GM06990 (cell line): ENCODE measurements around the gene PRTFDC1.

Experiments used
- DNase-seq: peaks from one replicate; pipeline ENCODE4 v3.0.0-alpha.2; 2011; ENCODE audit not compliant: insufficient read length; ENCODE audit errors: extremely low read depth
- H3K27me3 ChIP-seq: replicated peaks from 2 replicates; pipeline ENCODE4 v1.6.0; 2011; ENCODE audit warnings: low read length; ENCODE audit not compliant: control insufficient read depth, insufficient read depth
- H3K36me3 ChIP-seq: 2 replicates; pipeline ENCODE4 v1.5.1; 2011; ENCODE audit warnings: low read length; ENCODE audit not compliant: control insufficient read depth, insufficient read depth
- H3K4me3 ChIP-seq: replicated peaks from 2 replicates; pipeline ENCODE4 v1.5.1; 2011; ENCODE audit warnings: low read depth, mild to moderate bottlenecking, control low read depth, low read length
- CTCF ChIP-seq: IDR thresholded peaks from 2 replicates; pipeline ENCODE4 v1.5.1; 2011; ENCODE audit warnings: low read length, control low read depth, mild to moderate bottlenecking, inconsistent platforms; ENCODE audit not compliant: insufficient read depth, poor library complexity, severe bottlenecking

Gene PRTFDC1

GRCh38 chr10:24901686-24902399 is 50.6 kb downstream of the PRTFDC1 start:
- DNase-seq: peak; percentile 63
- no peak overlapping the region for H3K4me3 ChIP-seq
- no peak for TF ChIP-seq CTCF
- no peaks in the 10 kb centered on the region for H3K27me3 ChIP-seq
- H3K36me3 ChIP-seq: no peaks in the 10 kb centered on the region

- no peaks in the 10 kb centered on the region for H3K27me3 ChIP-seq
- peak; percentile 83 for DNase-seq
- TF ChIP-seq CTCF: no peak
- no peaks in the 10 kb centered on the region for H3K36me3 ChIP-seq
- H3K4me3 ChIP-seq: no peak overlapping the region; the same call in 1 of the 2 replicates
These were observed 51.3 kb downstream of the PRTFDC1 start for GRCh38 chr10:24900888-24901685.

GRCh38 chr10:24899571-24899970 is 52.8 kb downstream of the PRTFDC1 start:
- no peaks in the 10 kb centered on the region for H3K36me3 ChIP-seq
- H3K27me3 ChIP-seq: no peaks in the 10 kb centered on the region
- TF ChIP-seq CTCF: no peak
- DNase-seq: no peak
- no peak overlapping the region for H3K4me3 ChIP-seq

GRCh38 chr10:24898501-24898900 is 53.9 kb downstream of the PRTFDC1 start:
- no peak for TF ChIP-seq CTCF
- H3K27me3 ChIP-seq: no peaks in the 10 kb centered on the region
- no peak for DNase-seq
- no peak overlapping the region for H3K4me3 ChIP-seq
- H3K36me3 ChIP-seq: no peaks in the 10 kb centered on the region

- no peak overlapping the region for H3K4me3 ChIP-seq
- no peak for TF ChIP-seq CTCF
- DNase-seq: no peak
- no peaks in the 10 kb centered on the region for H3K36me3 ChIP-seq
- no peaks in the 10 kb centered on the region for H3K27me3 ChIP-seq
These were observed 55.0 kb downstream of the PRTFDC1 start for GRCh38 chr10:24897326-24897926.
